G401.6 (cell line): ENCODE results near the gene CBX2.
"Not testable (repeated sequence)": the region's sequence is repeated elsewhere in the genome, so short reads cannot be mapped to it uniquely, and the experiment has no call there.

ENCODE experiments used
- FAIRE-seq: peaks from 2 replicates; lab custom pipeline; 2012; peaks lifted over from hg19 to GRCh38; lab: Jason Lieb, UNC

The CBX2 gene

DNA sequence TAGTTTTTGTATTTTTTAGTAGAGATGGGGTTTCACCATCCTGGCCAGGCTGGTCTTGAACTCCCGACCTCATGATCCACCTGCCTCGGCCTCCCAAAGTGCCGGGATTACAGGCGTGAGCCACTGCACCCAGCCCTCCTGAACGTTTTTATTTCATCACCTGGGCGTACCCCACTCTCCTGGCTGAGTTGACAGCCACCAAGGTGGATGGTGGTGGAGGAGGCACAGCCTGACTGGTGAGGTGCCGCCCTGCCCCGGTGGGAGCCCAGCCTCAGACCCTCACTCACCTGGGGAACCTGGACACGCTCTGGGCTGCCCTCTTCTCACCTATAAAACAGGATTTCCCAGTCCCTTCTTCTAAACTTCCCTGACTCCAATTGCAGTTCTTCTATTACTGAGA lies 5.2 kb upstream of the CBX2 start:
- not testable (repeated sequence) for FAIRE-seq

GRCh38 chr17:79774561-79774975 lies 3.4 kb upstream of the CBX2 start:
- FAIRE-seq: no peak

DNA sequence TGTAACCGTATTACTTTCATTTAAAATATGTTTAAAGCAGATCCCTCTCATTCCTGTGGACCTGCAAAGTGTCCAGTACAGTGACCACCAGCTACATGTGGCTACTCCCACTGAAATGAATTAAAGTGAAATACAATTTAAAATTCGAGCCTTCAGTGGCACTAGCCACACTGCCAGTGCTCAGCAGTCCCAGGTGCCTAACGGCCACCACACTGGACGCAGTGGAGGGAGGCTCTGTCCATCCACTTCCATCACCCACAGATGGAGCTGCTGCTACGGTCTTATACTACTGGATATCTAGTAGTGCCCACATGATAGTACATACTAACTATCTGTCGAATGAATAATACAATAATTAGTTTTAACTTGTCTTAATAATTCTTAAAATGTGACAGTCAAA lies 2.3 kb upstream of the CBX2 start:
- no peak for FAIRE-seq

- no peak for FAIRE-seq
Observed at GRCh38 chr17:79776376-79777119, 1.4 kb upstream of the CBX2 start.

DNA sequence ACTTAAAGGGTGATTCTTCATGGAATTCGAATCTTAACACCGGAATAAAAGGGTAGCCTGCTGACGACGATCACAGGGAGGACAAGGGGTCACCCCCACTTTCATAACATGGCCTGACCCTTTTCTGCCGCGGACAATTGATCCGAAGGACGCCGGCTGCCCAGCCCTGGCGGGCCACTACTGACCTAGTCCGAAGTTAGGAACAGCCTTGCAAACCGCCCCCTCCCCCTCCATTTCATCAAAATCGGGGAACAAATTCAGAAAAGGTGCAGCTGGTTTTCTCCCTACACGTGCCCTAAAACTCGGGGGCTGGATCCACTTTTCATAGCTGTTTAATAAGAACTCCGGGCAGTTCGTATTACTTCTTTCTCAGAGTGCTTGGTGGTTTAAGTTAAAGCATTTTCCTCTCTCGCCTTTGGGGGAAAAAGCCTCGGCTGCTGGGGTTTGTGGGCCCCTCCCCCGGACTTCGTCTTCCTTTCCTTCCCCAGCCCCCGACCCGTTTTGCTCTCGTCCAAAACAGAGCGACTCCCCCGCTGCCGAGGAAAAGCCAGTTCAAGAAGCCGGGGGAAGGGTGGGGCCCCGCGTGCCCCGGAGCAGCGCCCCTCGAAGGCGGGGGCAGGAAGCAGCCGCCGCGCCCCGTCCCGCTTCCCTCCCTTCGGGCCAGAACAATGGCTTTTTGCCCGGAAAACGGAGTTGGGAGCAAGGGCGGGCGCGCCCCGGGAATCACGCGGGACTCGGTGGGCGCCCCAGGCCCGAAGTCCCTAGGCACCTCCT lies 641 bp upstream of the CBX2 start:
- no peak for FAIRE-seq

DNA sequence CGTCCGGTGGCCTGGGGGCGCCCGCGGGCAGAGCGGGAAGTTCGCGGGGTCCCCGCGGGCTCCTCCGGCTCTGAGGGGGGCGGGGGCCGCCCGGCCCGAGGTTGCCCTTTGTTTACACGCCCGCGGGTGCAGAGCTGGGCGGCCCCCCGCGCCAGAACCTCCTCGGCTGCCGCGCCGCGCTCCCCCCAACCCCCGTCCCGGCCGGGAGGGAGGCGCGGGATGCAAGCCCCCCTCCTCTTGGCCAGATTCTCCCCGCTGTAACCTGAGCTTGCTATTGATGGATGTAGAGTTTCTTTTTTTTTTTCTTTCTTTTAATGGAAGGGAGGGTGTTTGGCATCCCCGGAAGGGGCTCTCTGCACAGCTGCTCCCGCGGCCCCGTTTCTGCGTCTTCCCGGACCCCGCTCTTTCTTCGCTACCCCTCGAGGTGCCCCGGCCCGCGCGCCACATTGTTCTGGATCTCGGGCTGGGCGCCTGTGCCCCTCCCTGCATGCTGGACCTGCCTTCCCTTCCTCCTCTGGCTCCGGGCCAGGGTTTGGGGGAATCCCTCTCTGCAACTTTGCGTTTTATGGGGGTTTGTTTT lies 646 bp downstream of the CBX2 start:
- no peak for FAIRE-seq

DNA sequence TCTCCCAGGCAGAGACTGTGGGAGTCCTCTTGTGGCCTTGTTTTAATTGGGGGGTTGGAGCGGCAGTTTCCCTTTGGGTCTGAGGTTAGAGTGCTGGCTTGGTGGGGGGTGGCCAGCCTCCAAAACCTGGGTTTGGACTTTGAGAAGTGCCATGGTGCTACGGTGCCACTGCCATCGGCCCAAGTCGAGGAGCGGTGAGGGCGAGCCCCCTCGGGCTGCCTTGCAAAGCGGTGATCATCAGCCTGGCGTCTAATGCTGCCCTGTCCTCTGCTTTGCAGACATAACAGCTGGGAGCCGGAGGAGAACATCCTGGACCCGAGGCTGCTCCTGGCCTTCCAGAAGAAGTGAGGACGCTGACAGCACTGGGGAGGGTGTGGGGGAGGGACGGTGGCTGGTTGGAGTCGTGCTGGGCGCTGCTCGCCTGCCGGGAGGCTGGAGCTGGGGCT lies 1.2 kb downstream of the CBX2 start:
- FAIRE-seq: no peak

DNA sequence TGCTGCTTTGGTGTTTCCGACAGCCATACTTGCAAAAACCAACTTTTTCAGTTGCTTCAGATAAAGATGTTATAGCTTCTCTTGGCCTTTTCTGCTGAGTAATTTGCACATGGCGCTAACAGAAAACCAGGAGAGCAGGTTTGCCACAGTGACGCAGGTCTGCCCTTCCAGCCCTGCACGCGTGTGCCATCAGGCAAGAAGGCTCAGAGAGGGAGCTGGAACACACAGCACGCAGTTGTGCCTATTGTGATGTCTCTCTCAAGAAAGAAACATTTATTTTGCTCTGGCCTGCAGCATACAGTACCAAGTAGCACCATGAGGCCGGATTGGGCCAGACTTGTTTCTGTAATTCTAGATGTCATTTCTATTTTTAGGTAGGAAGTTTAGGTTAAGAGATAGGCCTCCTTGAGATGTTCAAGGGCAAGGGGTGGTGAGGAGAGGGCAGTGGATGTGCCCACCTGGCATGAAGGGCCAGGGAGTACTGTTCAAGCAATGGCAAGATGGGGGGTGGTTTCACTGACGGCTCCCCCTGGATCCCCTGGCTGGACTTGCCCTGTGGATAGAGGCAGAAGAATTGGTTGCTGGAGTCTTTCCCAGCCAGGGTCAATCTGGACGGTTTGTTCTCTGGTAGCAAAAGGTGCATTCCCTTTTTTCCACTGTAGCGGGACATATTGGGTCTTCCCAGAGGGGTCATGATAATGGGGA lies 1.9 kb downstream of the CBX2 start:
- FAIRE-seq: no peak

DNA sequence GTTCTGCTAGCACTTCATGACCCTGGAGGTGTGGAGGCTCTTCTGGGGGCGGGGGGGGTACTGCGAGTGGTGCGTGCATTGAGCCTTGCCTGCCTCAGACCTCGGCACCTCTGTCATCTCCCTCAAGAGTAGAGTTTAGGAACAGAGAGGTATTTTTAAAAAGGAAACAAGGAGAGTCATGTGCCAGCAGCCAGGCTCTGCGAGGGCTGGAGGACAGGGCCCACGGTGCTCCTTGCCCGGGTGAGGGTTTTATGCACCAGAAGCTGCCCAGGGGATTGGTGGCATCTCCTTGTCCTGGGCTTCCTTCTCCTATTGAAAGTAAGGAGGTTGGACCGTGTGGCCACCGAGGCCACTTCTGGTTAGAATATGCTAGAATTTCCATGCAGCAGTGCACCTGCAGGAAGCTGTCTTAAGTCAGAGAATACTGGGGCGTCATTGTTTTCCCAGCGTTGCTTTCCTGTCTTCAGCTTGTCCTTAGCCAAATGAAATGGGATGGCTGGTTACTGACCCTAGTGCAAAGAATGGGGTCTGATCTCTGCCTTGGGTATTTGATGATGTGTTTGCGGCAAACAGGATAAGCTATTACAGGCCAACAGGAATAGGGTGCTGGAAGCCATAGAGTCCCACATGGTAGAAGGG lies 3.2 kb downstream of the CBX2 start:
- no peak for FAIRE-seq

- no peak for FAIRE-seq
Observed at GRCh38 chr17:79781736-79782575, 4.0 kb downstream of the CBX2 start.

DNA sequence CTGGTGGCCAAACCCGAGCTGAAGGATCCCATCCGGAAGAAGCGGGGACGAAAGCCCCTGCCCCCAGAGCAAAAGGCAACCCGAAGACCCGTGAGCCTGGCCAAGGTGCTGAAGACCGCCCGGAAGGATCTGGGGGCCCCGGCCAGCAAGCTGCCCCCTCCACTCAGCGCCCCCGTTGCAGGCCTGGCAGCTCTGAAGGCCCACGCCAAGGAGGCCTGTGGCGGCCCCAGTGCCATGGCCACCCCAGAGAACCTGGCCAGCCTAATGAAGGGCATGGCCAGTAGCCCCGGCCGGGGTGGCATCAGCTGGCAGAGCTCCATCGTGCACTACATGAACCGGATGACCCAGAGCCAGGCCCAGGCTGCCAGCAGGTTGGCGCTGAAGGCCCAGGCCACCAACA lies 5.9 kb downstream of the CBX2 start:
- no peak for FAIRE-seq

DNA sequence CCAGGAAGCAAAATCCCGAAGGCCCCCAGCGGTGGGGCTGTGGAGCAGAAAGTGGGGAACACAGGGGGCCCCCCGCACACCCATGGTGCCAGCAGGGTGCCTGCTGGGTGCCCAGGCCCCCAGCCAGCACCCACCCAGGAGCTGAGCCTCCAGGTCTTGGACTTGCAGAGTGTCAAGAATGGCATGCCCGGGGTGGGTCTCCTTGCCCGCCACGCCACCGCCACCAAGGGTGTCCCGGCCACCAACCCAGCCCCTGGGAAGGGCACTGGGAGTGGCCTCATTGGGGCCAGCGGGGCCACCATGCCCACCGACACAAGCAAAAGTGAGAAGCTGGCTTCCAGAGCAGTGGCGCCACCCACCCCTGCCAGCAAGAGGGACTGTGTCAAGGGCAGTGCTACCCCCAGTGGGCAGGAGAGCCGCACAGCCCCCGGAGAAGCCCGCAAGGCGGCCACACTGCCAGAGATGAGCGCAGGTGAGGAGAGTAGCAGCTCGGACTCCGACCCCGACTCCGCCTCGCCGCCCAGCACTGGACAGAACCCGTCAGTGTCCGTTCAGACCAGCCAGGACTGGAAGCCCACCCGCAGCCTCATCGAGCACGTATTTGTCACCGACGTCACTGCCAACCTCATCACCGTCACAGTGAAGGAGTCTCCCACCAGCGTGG lies 6.5 kb downstream of the CBX2 start:
- FAIRE-seq: no peak

GRCh38 chr17:79785017-79785899 lies 7.3 kb downstream of the CBX2 start:
- no peak for FAIRE-seq

DNA sequence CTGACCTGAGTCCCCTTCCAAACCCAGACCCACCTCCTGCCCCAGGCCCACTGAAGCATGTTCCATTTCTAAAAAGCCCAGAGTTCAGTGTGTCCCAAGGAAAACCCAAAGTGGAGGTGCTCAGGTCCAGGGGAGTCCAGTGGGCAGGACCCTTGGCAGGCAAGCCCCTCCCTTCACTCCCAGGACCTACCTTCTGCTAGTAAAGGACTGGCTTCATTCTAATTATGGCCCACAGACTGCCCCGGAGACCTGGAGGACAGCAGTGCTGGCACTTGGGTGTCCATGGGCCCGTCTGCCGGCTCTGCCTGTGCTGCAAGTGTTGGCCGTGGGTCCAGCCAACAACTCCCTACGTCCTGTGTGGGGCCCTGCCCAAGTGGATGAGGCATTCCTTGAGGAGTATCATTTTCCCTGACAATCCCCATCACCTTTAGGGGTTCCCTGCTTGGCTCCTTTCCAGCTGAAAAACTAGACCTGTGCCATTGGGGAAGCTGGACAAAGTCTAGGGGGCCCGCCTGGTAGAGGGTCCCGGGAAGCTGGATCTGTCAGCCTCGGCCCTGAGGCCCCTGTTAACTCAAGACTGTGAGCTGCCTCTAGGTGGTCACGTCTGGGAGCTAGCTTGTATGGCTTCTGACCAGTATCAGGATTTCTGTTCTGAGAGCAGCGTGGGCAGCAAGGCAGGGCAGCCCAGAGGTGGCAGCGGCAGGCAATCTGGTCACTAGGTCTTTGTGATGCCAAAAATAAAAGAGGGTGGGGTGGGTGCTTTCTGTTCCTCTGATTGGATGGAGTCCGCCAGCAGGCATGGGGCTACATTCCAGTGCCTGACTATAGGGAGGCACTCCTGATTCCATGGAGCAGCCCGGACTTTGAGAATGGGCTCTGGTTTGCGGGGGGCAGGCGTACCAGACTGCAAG lies 8.2 kb downstream of the CBX2 start:
- FAIRE-seq: no peak

- FAIRE-seq: no peak
Observed at GRCh38 chr17:79786930-79787643, 9.1 kb downstream of the CBX2 start.

DNA sequence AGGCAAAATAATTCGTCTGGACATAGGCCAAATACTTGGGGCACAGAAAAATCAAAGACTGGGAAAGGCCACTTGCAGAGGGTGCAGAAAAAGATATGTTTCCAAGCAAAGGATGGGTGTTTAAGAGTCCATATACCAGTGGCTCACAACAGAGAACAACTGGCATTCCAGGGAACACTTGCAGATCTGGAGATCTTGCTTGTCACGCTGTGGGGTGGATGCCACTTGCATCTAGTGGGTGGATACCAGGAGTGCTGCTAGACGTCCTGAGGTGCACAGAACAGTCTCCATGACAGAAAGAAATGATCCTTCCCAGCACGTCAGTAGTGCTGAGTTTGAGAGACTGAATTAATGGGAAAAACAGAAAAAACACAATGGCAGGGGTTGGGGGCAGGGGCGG lies 10.5 kb downstream of the CBX2 start:
- no peak for FAIRE-seq

DNA sequence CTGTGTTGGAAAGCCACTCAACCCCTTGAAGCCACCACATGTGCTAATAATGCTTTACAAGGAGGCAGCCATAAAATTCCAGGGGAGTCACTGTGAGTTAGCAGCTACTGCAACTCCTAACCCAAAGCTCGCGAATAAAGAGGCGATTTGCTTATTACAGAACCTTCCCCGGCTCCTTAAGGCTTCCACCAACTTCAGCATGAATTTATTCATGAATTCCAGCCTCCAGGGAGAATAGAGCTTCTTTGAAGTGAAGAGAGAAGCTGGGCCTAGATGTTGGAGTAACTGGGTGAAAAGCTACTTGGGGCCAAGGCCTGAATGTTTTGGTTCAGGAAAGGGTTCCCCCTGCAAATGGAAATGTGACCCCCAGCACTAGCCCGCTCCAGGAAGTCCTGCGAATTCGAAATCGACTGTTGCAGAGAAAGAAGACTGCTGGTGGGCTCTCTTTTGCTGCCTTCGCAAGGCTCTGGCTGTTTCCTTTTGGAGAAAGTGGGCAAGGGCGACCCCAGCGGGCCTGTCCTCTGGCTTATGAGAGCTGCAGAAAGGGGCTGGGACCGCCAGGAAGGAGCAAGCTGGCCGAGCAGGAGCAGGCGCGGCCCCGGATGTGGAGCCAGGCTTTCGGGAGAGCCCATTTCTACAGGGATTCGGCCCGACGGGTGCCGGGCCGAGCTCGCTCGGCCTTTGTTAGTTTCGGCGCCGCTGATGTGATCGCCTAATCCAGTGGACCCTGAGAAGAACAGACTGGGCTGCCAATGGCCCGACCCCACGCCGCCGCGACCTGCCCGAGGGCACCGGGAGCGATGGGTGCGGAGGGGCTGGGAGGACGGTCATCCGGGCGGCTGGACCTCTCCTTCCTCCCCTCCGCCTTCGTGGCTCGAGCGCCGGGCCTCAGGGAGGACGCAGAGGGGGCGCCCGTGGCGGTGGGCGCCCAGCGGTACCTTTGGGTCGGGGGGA lies 11.3 kb downstream of the CBX2 start:
- FAIRE-seq: no peak
